Glomerular visceral epithelial cell (primary cell): ENCODE data around the gene UBA1.

ENCODE experiments used
- DNase-seq: peaks from one replicate; pipeline ENCODE4 v3.0.0-alpha.2; 2016; ENCODE audit errors: extremely low spot score

UBA1 gene

GRCh38 chrX:47189906-47190305 lies 3.7 kb upstream of the UBA1 start:
- DNase-seq: no peak

- DNase-seq: peak; percentile 89
Measured at GRCh38 chrX:47190445-47191269, 3.0 kb upstream of the UBA1 start.

- DNase-seq: peak; percentile 44
Measured at GRCh38 chrX:47191331-47191730, 2.3 kb upstream of the UBA1 start.

GRCh38 chrX:47191806-47192401 lies 1.7 kb upstream of the UBA1 start:
- no peak for DNase-seq

- no peak for DNase-seq
Measured at GRCh38 chrX:47194194-47194787, 662 bp downstream of the UBA1 start.

- no peak for DNase-seq
Measured at GRCh38 chrX:47196098-47196497, 2.5 kb downstream of the UBA1 start.

GRCh38 chrX:47197526-47197925 lies 3.9 kb downstream of the UBA1 start:
- no peak for DNase-seq

- no peak for DNase-seq
Measured at GRCh38 chrX:47198026-47198686, 4.5 kb downstream of the UBA1 start.

GRCh38 chrX:47198687-47199080 lies 5.1 kb downstream of the UBA1 start:
- no peak for DNase-seq

- no peak for DNase-seq
Measured at GRCh38 chrX:47199286-47199685, 5.7 kb downstream of the UBA1 start.

GRCh38 chrX:47200385-47201150 lies 6.9 kb downstream of the UBA1 start:
- DNase-seq: no peak

GRCh38 chrX:47201345-47201944 lies 7.8 kb downstream of the UBA1 start:
- no peak for DNase-seq

- DNase-seq: no peak
Measured at GRCh38 chrX:47202316-47202715, 8.7 kb downstream of the UBA1 start.

- no peak for DNase-seq
Measured at GRCh38 chrX:47202877-47203276, 9.2 kb downstream of the UBA1 start.

GRCh38 chrX:47204970-47205369 lies 11.3 kb downstream of the UBA1 start:
- no peak for DNase-seq

- DNase-seq: no peak
Measured at GRCh38 chrX:47206316-47206715, 12.7 kb downstream of the UBA1 start.

GRCh38 chrX:47208108-47208507 lies 14.5 kb downstream of the UBA1 start:
- no peak for DNase-seq

GRCh38 chrX:47209508-47210238 lies 16.0 kb downstream of the UBA1 start:
- no peak for DNase-seq

GRCh38 chrX:47210661-47211425 lies 17.2 kb downstream of the UBA1 start:
- no peak for DNase-seq
